KMS-11 (cell line): ENCODE measurements around the gene HBZ.

ENCODE experiments used
- H2AFZ ChIP-seq: fragments of 200-600 bp; sonication (generic); 2 replicates; pipeline ENCODE4 v1.6.1; 2016; ENCODE audit warnings: antibody characterized with exemption, mixed run types, low read depth
- H3K27ac ChIP-seq: fragments of 200-600 bp; sonication (generic); 2 replicates; pipeline ENCODE4 v1.6.1; 2016; ENCODE audit warnings: mild to moderate bottlenecking, mixed run types
- H3K27me3 ChIP-seq: fragments of 200-600 bp; sonication (generic); 2 replicates; pipeline ENCODE4 v1.6.1; 2017; ENCODE audit warnings: mild to moderate bottlenecking, low read depth, mixed run types, moderate library complexity; ENCODE audit not compliant: insufficient read depth
- H3K36me3 ChIP-seq: fragments of 200-600 bp; sonication (generic); 2 replicates; pipeline ENCODE4 v1.6.1; 2017; ENCODE audit warnings: mild to moderate bottlenecking, mixed run types; ENCODE audit not compliant: insufficient read depth
- H3K4me1 ChIP-seq: fragments of 200-600 bp; sonication (generic); 2 replicates; pipeline ENCODE4 v1.6.1; 2016; ENCODE audit warnings: mild to moderate bottlenecking, low read depth, mixed run types; ENCODE audit not compliant: poor library complexity, severe bottlenecking
- H3K4me2 ChIP-seq: fragments of 200-600 bp; sonication (generic); 2 replicates; pipeline ENCODE4 v1.7.0; 2016; ENCODE audit warnings: mild to moderate bottlenecking, mixed run types
- H3K4me3 ChIP-seq: fragments of 200-600 bp; sonication (generic); IDR thresholded peaks from 2 replicates; pipeline ENCODE4 v1.6.1; 2017; ENCODE audit warnings: low read depth, low read length, mixed read lengths; ENCODE audit not compliant: insufficient read depth
- H3K79me2 ChIP-seq: fragments of 200-600 bp; sonication (generic); 2 replicates; pipeline ENCODE4 v1.6.1; 2016; ENCODE audit warnings: low read depth, mixed run types; ENCODE audit not compliant: insufficient read depth
- H3K9ac ChIP-seq: fragments of 200-600 bp; sonication (generic); 2 replicates; pipeline ENCODE4 v1.6.1; 2016; ENCODE audit warnings: mild to moderate bottlenecking, mixed run types
- H4K20me1 ChIP-seq: fragments of 200-600 bp; sonication (generic); 2 replicates; pipeline ENCODE4 v1.6.1; 2016; ENCODE audit warnings: mild to moderate bottlenecking, mixed run types; ENCODE audit not compliant: insufficient read depth
- CTCF ChIP-seq: fragments of 200-600 bp; sonication (generic); conservative IDR thresholded peaks from 2 replicates; pipeline ENCODE4 v1.6.1; 2017; ENCODE audit warnings: low read depth, mild to moderate bottlenecking, antibody characterized with exemption, low read length, moderate library complexity, mixed read lengths

The HBZ gene

GRCh38 chr16:152141-153128, at the start of gene HBZ:
TSS of gene HBZ (plus strand) at chr16:152644. CDS start at chr16:152910, 266 bp downstream.
- Histone ChIP-seq H3K27ac (no peak within 1 kb of the TSS), H2AFZ (no peak within 1 kb of the TSS), H3K4me3 (no peak within 1 kb of the TSS), H3K9ac (no peak within 1 kb of the TSS), H3K27me3 (peaks cover 69% of the 10 kb centered on the region), H3K36me3 (no peaks in the 10 kb centered on the region), H3K4me1 (peaks cover 9% of the 10 kb centered on the region), H3K79me2 (no peaks in the 10 kb centered on the region), H3K4me2 (no peak within 1 kb of the TSS), H4K20me1 (no peaks in the 10 kb centered on the region)
- no peak for TF ChIP-seq CTCF

- no peak for TF ChIP-seq CTCF
- Histone ChIP-seq H3K36me3 (no peaks in the 10 kb centered on the region), H3K4me2 (no peak overlapping the region), H3K79me2 (no peaks in the 10 kb centered on the region), H3K9ac (no peak overlapping the region), H3K4me1 (peaks cover 21% of the 10 kb centered on the region), H4K20me1 (no peaks in the 10 kb centered on the region), H3K27ac (no peak overlapping the region; the same call in 1 of the 2 replicates), H3K4me3 (no peak overlapping the region), H3K27me3 (no peaks in the 10 kb centered on the region), H2AFZ (no peak overlapping the region)
These were observed 48.1 kb upstream of the HBZ start for GRCh38 chr16:104355-104754.

GRCh38 chr16:104928-105327, 47.5 kb upstream of the HBZ start:
- no peak overlapping the region for H2AFZ ChIP-seq
- no peaks in the 10 kb centered on the region for H3K79me2 ChIP-seq
- no peaks in the 10 kb centered on the region for H3K27me3 ChIP-seq
- H4K20me1 ChIP-seq = no peaks in the 10 kb centered on the region
- no peak overlapping the region; the same call in 1 of the 2 replicates for H3K27ac ChIP-seq
- no peaks in the 10 kb centered on the region for H3K36me3 ChIP-seq
- H3K4me1 ChIP-seq = peaks cover 19% of the 10 kb centered on the region
- H3K4me3 ChIP-seq = no peak overlapping the region
- no peak overlapping the region for H3K4me2 ChIP-seq
- H3K9ac ChIP-seq = no peak overlapping the region
- no peak for TF ChIP-seq CTCF

- no peaks in the 10 kb centered on the region for H4K20me1 ChIP-seq
- H3K36me3 ChIP-seq = no peaks in the 10 kb centered on the region
- no peak for TF ChIP-seq CTCF
- H3K27me3 ChIP-seq = no peaks in the 10 kb centered on the region
- H2AFZ ChIP-seq = no peak overlapping the region
- no peak overlapping the region for H3K4me3 ChIP-seq
- H3K4me1 ChIP-seq = peaks cover 19% of the 10 kb centered on the region
- no peak overlapping the region for H3K27ac ChIP-seq
- H3K4me2 ChIP-seq = no peak overlapping the region
- H3K9ac ChIP-seq = no peak overlapping the region
- H3K79me2 ChIP-seq = no peaks in the 10 kb centered on the region
These were observed 46.9 kb upstream of the HBZ start for GRCh38 chr16:105521-105920.
